Anterior cingulate cortex (tissue), 58 donors: ENCODE results near the gene KCNMA1.

ENCODE experiments used
- DNase-seq, 58 donors: peaks; one replicate each; lab custom pipeline; 2025; lab: John Stamatoyannopoulos, UW

The KCNMA1 gene

GRCh38 chr10:77060913-77061312 is 576.7 kb downstream of the KCNMA1 start:
- no peak for DNase-seq

GRCh38 chr10:77056650-77057049 is 581.0 kb downstream of the KCNMA1 start:
- DNase-seq: no peak

- DNase-seq: no peak
Observed at GRCh38 chr10:77052593-77052992, 585.0 kb downstream of the KCNMA1 start.

DNA sequence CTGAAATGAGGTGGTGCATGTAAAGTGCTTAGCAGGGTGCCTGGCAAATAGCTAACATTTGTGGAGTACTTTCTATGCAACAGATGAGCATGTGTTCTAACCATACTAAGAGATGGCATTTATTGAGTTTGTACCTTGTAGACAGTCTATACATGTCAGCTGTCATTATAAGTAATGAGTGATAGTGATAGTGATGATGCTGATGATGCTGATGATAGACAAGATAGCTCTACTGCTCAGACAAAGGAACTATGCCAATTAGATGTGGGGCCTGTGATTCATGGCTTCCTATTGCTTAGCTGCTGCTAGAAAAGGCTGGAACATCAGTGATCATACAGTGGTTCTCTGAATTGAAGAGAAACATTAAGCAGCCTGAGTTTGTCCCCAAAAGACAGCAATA is 585.8 kb downstream of the KCNMA1 start:
- no peak for DNase-seq

GRCh38 chr10:77049896-77050295 is 587.7 kb downstream of the KCNMA1 start:
- DNase-seq: no peak

DNA sequence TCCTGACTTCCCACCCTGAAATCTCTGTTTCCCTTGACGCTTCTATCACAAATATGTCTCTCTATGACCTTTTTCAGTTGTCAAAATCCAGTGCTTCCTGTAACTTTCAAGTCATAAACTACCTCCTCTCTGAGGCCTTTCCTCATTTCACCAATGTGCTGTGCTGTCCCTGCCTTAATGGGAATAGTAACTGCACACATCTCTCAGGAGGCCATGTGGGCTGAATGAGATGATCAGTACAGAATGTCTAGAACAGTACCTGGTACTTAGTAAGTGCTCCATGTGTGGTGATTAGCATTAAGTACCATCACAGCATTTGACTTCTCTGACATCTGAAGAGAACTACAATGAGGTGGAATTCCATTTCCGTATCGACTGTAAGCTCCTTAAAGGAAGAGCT is 588.5 kb downstream of the KCNMA1 start:
- DNase-seq: no peak

DNA sequence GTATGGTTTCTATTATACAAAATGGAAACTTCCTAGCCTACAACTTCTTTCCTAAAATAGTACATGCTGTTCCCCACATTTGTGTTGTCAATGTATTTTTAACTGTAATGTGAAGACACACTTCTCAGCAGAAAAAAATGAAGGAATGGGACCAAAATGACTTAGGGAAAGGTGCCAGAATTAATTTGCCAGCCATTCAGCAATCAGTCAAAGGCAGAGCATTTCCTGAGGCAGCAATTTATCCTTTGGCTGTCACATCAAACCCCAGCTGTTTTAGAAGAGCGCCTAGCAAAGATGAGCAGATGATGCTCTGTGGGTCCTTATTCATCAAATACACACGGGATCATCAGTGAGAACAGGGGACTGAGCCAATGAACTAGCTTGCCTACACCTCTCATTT is 592.5 kb downstream of the KCNMA1 start:
- no peak for DNase-seq

GRCh38 chr10:77043420-77043763 is 594.2 kb downstream of the KCNMA1 start:
- no peak for DNase-seq

DNA sequence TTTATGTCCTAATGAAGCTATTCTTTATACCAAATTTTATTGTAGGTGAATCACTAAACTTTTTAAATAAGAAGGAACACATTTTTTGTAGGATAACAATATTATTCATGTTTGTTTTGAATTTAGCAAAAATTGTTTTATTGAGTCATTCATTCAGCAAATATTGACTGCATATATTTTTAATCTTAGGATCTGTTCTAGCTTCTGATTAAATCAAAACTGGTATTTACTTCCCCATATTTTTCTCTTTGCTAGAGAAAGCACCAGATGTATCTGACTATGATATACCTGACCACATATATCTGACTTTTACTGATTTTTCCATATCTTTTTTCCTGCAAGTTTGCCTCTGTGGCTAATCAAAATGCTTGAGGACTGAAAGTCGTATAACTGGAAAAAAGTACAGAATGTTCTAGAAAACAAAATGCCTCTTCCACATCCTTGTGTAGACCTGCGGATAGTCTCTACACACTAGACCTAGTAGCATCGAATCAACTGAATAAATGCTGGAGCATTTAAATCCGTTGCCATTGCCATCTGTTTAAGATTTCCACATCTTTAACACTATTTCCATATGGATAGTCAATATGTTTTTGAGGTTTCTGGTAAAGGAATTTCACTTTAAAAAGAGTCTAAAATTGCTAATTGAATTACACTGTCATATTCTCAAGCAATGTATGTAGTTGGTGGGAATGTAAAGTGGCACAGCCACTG is 594.7 kb downstream of the KCNMA1 start:
- no peak for DNase-seq

DNA sequence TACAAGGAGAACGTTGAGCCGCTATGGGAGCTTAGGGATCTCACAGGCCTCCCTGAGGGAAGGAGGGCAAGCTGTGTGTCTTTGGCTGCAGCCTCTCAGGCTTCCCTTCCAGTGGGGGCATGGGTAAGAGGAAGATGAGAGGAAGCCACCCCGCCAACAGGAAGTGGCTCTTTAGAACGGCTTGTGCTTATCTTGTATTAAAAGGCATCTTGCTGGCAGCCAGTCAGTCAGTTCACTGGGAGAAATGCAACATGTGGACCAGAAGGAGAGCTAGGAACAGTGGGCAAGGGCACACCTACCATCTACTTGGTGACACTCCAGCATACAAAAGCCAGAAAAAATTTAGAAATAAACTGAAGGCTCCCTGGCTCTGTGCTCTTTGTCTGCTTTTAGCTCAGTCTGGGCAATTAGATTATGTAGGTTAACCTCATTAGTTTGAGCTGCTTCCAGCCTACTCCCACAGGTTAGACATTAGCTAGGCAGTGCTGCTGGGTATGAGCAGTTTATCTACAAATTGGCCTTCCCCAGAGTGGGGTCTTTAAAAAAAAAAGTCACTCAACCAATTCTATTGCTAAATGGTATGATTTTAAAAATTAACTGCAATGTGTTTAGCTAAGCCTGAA is 595.9 kb downstream of the KCNMA1 start:
- DNase-seq: peak in 1 of 58 donors; percentile 5

DNA sequence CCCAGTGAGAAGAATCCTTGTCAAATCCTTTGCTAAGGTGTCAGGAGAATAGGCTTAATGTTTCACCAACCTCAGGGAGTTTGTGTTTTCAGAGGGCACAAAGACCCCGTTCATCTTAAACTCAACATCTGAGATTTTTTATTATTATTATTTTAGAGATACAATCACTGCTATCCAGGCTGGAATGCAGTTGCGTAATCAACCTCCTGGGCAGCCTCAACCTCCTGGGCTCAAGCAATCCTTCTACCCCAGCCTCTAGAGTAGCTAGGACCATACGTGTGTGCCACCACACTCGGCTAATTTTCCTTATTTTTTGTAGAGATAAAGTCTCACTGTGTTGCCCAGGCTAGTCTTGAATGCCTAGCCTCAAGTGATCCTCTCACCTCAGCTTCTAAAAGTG is 599.2 kb downstream of the KCNMA1 start:
- DNase-seq: no peak

DNA sequence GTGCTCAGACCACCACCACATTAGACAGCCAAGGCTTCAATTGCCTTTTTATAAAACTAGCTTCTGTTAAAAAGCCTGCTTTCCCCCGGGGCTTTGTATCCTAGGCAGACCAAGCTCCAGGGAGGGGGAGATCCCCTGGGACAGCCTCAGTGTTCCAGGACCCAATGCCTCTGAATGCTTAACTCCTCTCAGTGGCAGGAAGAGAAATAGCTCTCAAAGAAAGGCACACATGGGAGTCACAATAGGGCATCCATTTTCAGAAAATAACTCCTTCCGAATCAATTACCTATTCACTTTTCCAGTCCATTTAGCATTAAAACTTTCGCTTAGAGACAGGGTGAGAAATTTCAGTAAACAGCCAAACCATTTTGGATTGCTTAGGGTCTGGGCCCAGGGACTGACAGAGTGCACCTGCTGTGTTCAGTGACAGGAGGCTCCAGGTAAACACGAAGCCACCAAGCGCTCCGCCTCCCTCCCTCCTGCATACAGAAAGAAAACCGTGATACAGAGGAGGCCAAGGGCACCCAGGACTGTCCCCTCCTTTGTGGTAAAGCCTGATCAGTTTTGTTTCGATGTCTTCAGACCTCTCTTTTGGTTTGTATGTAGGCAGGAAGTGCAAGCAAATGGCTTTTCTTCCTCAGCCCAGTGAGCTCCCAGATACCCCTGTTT is 599.7 kb downstream of the KCNMA1 start:
- DNase-seq: peak in 1 of 58 donors; percentile 3

- DNase-seq: no peak
Observed at GRCh38 chr10:77036993-77037734, 600.4 kb downstream of the KCNMA1 start.

GRCh38 chr10:77036276-77036675 is 601.3 kb downstream of the KCNMA1 start:
- no peak for DNase-seq

DNA sequence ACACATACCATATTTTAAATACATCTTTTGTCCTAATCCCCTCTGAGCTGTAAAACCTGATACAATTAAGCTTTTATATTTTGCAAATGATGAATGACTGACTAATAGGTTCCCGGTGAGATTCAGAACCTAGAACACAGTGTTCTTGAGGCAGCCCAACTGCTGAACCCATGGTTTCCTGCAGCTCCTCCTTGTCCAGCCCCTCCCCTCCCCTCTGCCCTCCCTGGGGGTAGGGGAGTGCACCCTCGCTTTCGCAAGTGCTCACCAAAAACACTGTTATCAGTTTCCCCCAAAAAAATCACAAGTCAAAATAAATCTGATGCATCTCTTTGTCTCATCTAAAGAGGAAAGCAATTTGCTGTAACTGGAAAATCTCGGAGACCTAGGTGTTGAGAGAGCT is 602.8 kb downstream of the KCNMA1 start:
- no peak for DNase-seq

DNA sequence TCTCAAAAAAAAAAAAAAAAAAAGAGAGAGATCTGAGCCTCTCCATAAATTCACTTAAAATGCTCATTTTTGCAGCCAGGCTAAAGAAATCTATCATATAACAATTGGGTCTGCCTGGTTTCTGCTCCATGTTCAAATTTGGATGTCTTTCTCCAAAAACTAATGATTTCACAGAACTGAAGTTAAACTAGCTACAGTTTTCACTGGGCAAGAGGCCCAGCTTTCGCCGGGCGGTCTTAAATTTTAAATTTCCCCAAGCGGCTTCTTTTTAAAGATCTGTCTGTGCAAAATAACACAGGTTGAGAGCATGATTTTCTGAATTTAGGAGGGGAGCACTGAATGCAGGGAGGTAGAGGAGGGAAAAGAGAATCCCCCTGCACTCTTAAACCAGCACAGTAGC is 603.4 kb downstream of the KCNMA1 start:
- DNase-seq: no peak

DNA sequence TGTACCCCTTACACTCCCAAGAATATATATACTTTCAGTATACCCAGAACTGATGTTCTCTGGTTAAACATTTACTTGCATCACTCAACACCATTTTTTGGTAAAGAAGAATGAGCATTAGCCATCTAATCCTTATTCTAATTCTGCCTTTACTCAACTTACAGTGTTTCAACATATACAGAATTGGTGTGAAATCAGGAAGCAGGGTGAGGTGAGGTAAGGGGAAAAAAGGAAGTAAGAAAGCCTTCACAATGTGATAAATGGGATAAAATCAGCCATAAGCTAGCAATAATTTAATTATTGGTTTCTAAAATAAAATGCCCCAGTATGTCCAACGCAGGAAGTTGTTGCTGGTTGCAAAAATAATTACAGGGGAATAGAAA is 605.4 kb downstream of the KCNMA1 start:
- no peak for DNase-seq

- no peak for DNase-seq
Observed at GRCh38 chr10:77031531-77032187, 605.9 kb downstream of the KCNMA1 start.

DNA sequence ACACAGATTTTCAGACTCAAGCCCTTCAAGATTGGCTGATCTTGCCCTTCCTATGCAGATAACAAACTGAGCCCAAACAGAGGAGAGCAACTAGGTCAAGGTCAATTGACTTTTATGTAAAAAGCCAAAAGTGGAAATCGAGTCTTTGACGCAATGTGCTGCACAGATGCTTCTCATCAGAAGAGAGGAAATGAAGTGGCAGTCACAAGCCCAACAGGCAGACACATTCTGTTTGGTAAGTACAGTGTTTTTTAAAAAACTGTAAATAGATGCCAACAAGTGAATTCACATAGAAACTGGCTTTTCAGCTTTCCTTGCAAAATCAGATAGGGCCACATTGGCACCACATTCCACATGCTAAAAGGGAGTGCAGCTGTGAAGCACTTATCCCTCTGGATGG is 606.6 kb downstream of the KCNMA1 start:
- no peak for DNase-seq

DNA sequence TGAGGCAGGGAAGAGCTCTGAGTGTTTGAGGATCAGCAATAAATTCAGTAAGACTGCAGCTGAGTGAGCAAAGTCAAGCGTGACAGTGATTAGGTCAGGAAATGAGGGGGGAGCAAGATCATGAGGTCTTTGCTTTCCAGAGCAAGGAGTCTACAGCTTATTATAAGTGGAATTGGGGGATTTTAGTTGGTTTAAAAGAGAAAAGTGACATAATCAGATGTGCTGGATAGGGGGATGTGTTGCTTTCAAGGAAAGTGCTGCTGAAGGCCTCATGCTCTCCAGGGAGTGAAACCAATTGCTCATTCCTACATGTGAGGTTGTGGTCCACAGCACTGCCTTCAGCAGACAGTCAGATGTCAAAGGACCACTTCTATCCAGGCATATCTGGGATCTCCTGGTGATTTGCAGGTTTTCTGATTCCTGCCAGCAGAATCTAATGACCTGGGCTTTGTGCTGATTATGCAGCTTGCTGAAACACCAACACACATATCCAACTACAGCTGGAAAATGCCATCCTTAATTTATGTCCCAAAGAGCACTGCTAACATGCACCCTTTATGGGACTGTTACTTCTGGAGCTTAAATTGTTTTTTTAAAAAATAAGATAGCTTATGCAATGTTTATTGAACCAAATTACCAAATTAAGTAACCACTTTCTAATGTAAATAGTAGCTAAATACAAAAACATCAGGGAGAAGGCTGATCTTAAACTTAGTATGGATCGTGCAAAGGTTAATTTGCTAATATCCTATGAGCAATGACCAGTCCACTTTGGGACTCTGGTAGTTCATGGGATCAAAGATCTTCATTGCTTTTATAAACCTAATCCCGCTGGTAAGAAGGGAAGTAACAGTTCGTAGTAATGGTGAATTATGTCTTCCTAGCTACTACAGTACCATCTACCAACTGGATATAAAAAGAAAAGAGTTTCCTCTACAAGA is 607.6 kb downstream of the KCNMA1 start:
- no peak for DNase-seq
